ENCODE measurements around the gene MEI4. TPM values are rescaled to one million over a fixed set of nuclear protein-coding genes. Genes with fewer than 3 reads are reported as not detected.

MEI4 gene
- total and polyA plus RNA-seq, 10 of the 15 experiments (the other 5 are each of a cell fraction or from before 2014, with no cell fraction given) = 0.03 to 0.04 (median 0.03) TPM; not detected in 7

- ChIA-PET POLR2A (no interaction called here), CTCF (interaction anchor here (1.8 kb wide), 1 partner anchor 210 kb away, joined by 5 read pairs; no protein-coding TSS in a partner anchor), RAD21 (ENCODE audit: unreplicated experiment) (interaction anchor here (0.8 kb wide), 1 partner anchor 249 kb away, joined by 3 read pairs; no protein-coding TSS in a partner anchor), SMC1A (ENCODE audit: uncharacterized antibody, unreplicated experiment) (interaction anchor here (0.6 to 1.1 kb wide), 2 partner anchors 104 to 184 kb away, joined by 3 to 4 read pairs; no protein-coding TSS in a partner anchor)
- no TSS peak for BruUV-seq (replicated peaks)
- H3K9me3 ChIP-seq (replicated peaks; ENCODE audit: control insufficient read depth, insufficient read depth, low read length) = no peaks in the 10 kb centered on the region
- H3K9ac ChIP-seq (ENCODE audit: control insufficient read depth, insufficient read depth, low read length) = no peak overlapping the region
- H3K27ac ChIP-seq (ENCODE audit: control insufficient read depth, insufficient read depth) = no peak overlapping the region
- no peak overlapping the region for H3K4me3 ChIP-seq
- H3K4me2 ChIP-seq (ENCODE audit: control insufficient read depth, insufficient read depth) = no peak overlapping the region
- H2AFZ ChIP-seq (ENCODE audit: control insufficient read depth, low read depth, low read length) = no peak overlapping the region
- intact Hi-C loops (cut with micrococcal nuclease; ENCODE audit: unreplicated experiment) = no loop called here
- H3K27me3 ChIP-seq (replicated peaks in 1 of 2; ENCODE audit: control insufficient read depth in 2 of 2, insufficient read depth in 2 of 2, low read length in 1 of 2) = no peaks in the 10 kb centered on the region
- no peaks in the 10 kb centered on the region for H3K36me3 ChIP-seq (ENCODE audit: control insufficient read depth in 2 of 2, insufficient read depth in 2 of 2, low read length in 1 of 2)
- no peak for FAIRE-seq
- in situ Hi-C loops (cut with MboI) = no loop called here
- no peaks in the 10 kb centered on the region for H3K79me2 ChIP-seq (ENCODE audit: control insufficient read depth, insufficient read depth, low read length)
- no peak for DNase-seq (ENCODE audit: low read depth, low spot score)
- no peak for TF ChIP-seq SREBF1 (IDR thresholded peaks at IDR 0.05; ENCODE audit: low read length)
- TF ChIP-seq PAX5 (IDR thresholded peaks at IDR 0.05; ENCODE audit: borderline replicate concordance, low read depth, low read length) = no peak
- ATAC-seq = no peak
- WGBS (ENCODE audit: insufficient coverage, insufficient replicate concordance, low lambda C conversion rate, missing lambda C conversion rate) = 42% methylated on average over 6 of the region's 6 CpGs
- no peaks in the 10 kb centered on the region for H4K20me1 ChIP-seq (ENCODE audit: control insufficient read depth, insufficient read depth)
- H3K4me1 ChIP-seq (ENCODE audit: control insufficient read depth, insufficient read depth, low read length) = no peaks in the 10 kb centered on the region
Measured at GRCh38 chr6:77715588-77715987, 62.7 kb downstream of the MEI4 start.

GRCh38 chr6:77716311-77716710 is 63.5 kb downstream of the MEI4 start:
- Histone ChIP-seq H3K9ac (ENCODE audit: control insufficient read depth, insufficient read depth, low read length) (no peak overlapping the region), H3K9me3 (replicated peaks; ENCODE audit: control insufficient read depth, insufficient read depth, low read length) (no peaks in the 10 kb centered on the region), H3K79me2 (ENCODE audit: control insufficient read depth, insufficient read depth, low read length) (no peaks in the 10 kb centered on the region), H3K27me3 (replicated peaks in 1 of 2; ENCODE audit: control insufficient read depth in 2 of 2, insufficient read depth in 2 of 2, low read length in 1 of 2) (no peaks in the 10 kb centered on the region), H3K36me3 (ENCODE audit: control insufficient read depth in 2 of 2, insufficient read depth in 2 of 2, low read length in 1 of 2) (no peaks in the 10 kb centered on the region), H3K4me3 (no peak overlapping the region), H3K27ac (ENCODE audit: control insufficient read depth, insufficient read depth) (no peak overlapping the region), H3K4me1 (ENCODE audit: control insufficient read depth, insufficient read depth, low read length) (no peaks in the 10 kb centered on the region), H3K4me2 (ENCODE audit: control insufficient read depth, insufficient read depth) (no peak overlapping the region), H4K20me1 (ENCODE audit: control insufficient read depth, insufficient read depth) (no peaks in the 10 kb centered on the region), H2AFZ (ENCODE audit: control insufficient read depth, low read depth, low read length) (no peak overlapping the region)
- FAIRE-seq (no peak), ATAC-seq (no peak), DNase-seq (ENCODE audit: low read depth, low spot score) (no peak)
- SMC1A ChIA-PET (ENCODE audit: uncharacterized antibody, unreplicated experiment) = no interaction called here
- TF ChIP-seq EZH2 (IDR thresholded peaks at IDR 0.05; ENCODE audit: borderline replicate concordance, control insufficient read depth, low read depth, low read length) = no peak
- TF ChIP-seq PAX5 (IDR thresholded peaks at IDR 0.05; ENCODE audit: borderline replicate concordance, low read depth, low read length) = no peak
- TF ChIP-seq JUND (IDR thresholded peaks at IDR 0.05; ENCODE audit: low read depth, low read length) = no peak
- TF ChIP-seq E2F4 (IDR thresholded peaks at IDR 0.05; ENCODE audit: low read depth, low read length) = no peak
- no peak for TF ChIP-seq ZNF207 (IDR thresholded peaks at IDR 0.05; ENCODE audit: borderline replicate concordance)
- no peak for TF ChIP-seq TBL1XR1 (IDR thresholded peaks at IDR 0.05; ENCODE audit: low read depth, low read length)
- TF ChIP-seq CUX1 (IDR thresholded peaks at IDR 0.05; ENCODE audit: insufficient replicate concordance, low read depth, low read length) = no peak
- no TSS peak for BruUV-seq (replicated peaks)
- CTCF ChIA-PET = no interaction called here
- intact Hi-C loops (cut with micrococcal nuclease; ENCODE audit: unreplicated experiment) = no loop called here
- RAD21 ChIA-PET (ENCODE audit: unreplicated experiment) = no interaction called here
- in situ Hi-C loops (cut with MboI) = no loop called here
- 0% methylated on average over 1 of the region's 1 CpG for WGBS (ENCODE audit: insufficient coverage, insufficient replicate concordance, low lambda C conversion rate, missing lambda C conversion rate)
- POLR2A ChIA-PET = no interaction called here

All from GM12878 (cell line).